ENCODE results near the gene SOBP. TPM values are rescaled to one million over a fixed set of nuclear protein-coding genes. Genes with fewer than 3 reads are reported as not detected.
A peak's percentile ranks its signal among the peaks of the same experiment; 100 is the strongest.

SOBP gene
- total and polyA plus RNA-seq, 2 donors (not counting 1 experiment from before 2014, with no cell fraction given) = 2.7 to 6.3 TPM

- peak overlapping the region; percentile 46 for H3K4me2 ChIP-seq (ENCODE audit: extremely low read depth, insufficient read depth, low read length)
- H3K36me3 ChIP-seq (ENCODE audit: control insufficient read depth, insufficient read depth, low read length) = no peaks in the 10 kb centered on the region
- TF ChIP-seq EZH2 (IDR thresholded peaks at IDR 0.05; ENCODE audit: low read length, missing control alignments) = no peak
- no peak for TF ChIP-seq CTCF (conservative IDR thresholded peaks at IDR 0.05 in 1 of 2, IDR thresholded peaks at IDR 0.05 in 1 of 2; ENCODE audit: low read depth in 1 of 2, low read length in 2 of 2)
- peak overlapping the region; percentile 63 to 94 (median 86) for H3K4me3 ChIP-seq (replicated peaks in 1 of 4; ENCODE audit: control extremely low read depth in 1 of 4, insufficient read depth in 1 of 4, low read depth in 3 of 4, low read length in 4 of 4)
- peak; percentile 66 to 78 for DNase-seq (ENCODE audit: low read depth in 2 of 2)
- no peaks in the 10 kb centered on the region for H3K9me3 ChIP-seq (ENCODE audit: control insufficient read depth, insufficient read depth, low read depth, low read length)
- H3K79me2 ChIP-seq (ENCODE audit: control insufficient read depth, insufficient read depth, low read length) = peaks cover 60% of the 10 kb centered on the region
- no peaks in the 10 kb centered on the region for H4K20me1 ChIP-seq (ENCODE audit: control insufficient read depth, extremely low read depth, insufficient read depth, low read length)
- no peaks in the 10 kb centered on the region for H3K27me3 ChIP-seq (ENCODE audit: control insufficient read depth, insufficient read depth, low read length)
- H3K9ac ChIP-seq (ENCODE audit: insufficient read depth, low read length) = no peak overlapping the region
- H3K27ac ChIP-seq (ENCODE audit: insufficient read depth, low read length) = no peak overlapping the region
- peaks cover 22% of the 10 kb centered on the region for H3K4me1 ChIP-seq (ENCODE audit: control insufficient read depth, extremely low read depth, insufficient read depth, low read length)
- H2AFZ ChIP-seq (ENCODE audit: low read length) = no peak overlapping the region
These were observed 2.1 kb downstream of the SOBP start for GRCh38 chr6:107491760-107492660.

DNA sequence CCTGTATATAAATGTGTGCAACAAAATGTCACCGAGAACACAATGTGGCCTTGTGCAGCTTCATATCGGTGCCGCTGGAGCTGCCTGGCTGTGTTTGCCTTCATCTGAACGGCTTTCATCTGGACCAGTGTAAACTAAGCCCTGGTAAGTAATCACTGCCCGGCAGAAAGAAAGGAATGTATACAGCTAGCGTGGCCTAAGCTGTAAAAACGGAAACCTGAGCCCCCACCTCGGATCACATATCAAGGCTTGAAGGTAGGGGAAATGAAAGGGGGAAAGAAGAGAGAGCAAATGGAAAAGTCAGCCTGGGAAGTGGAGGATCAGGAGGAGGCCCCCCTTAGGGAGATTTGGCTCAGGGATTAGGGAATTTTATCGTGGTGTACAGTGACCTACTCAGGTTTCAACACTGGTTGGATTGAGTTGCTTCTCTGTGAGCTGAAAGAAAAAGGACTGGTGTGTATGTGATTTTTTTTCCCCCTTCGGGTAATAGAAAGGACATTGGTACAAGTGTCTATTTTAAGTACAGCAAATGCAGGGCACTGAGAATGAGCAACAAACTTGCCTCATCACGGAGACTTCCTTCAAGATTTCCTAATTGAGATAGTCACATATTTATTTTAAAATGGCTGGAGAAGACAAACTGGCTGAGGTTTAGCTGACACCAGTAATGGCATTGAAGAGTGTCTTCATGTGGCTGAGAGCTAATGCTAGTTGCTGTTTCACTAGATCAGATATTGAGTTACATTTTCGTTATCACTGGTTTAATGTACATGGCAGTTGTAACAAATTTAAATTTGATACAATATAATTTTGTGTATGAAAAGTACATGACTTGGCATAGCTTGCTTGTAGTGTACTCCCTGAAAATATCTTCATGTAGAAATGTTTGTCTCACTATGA, 3.5 kb downstream of the SOBP start:
- H3K79me2 ChIP-seq (ENCODE audit: control insufficient read depth, insufficient read depth, low read length) = peaks cover 65% of the 10 kb centered on the region
- peak; percentile 31 to 60 for DNase-seq (ENCODE audit: low read depth in 2 of 2)
- no peaks in the 10 kb centered on the region for H3K36me3 ChIP-seq (ENCODE audit: control insufficient read depth, insufficient read depth, low read length)
- no peak for TF ChIP-seq EZH2 (IDR thresholded peaks at IDR 0.05; ENCODE audit: low read length, missing control alignments)
- TF ChIP-seq CTCF (conservative IDR thresholded peaks at IDR 0.05 in 1 of 2, IDR thresholded peaks at IDR 0.05 in 1 of 2; ENCODE audit: low read depth in 1 of 2, low read length in 2 of 2) = no peak
- H3K27ac ChIP-seq (ENCODE audit: insufficient read depth, low read length) = peak overlapping the region; percentile 67
- no peaks in the 10 kb centered on the region for H4K20me1 ChIP-seq (ENCODE audit: control insufficient read depth, extremely low read depth, insufficient read depth, low read length)
- peak overlapping the region; percentile 34 for H2AFZ ChIP-seq (ENCODE audit: low read length)
- no peaks in the 10 kb centered on the region for H3K9me3 ChIP-seq (ENCODE audit: control insufficient read depth, insufficient read depth, low read depth, low read length)
- H3K4me2 ChIP-seq (ENCODE audit: extremely low read depth, insufficient read depth, low read length) = peak overlapping the region; percentile 46
- H3K27me3 ChIP-seq (ENCODE audit: control insufficient read depth, insufficient read depth, low read length) = no peaks in the 10 kb centered on the region
- peaks cover 19% of the 10 kb centered on the region for H3K4me1 ChIP-seq (ENCODE audit: control insufficient read depth, extremely low read depth, insufficient read depth, low read length)
- H3K9ac ChIP-seq (ENCODE audit: insufficient read depth, low read length) = peak overlapping the region; percentile 44
- H3K4me3 ChIP-seq (replicated peaks in 1 of 4; ENCODE audit: control extremely low read depth in 1 of 4, insufficient read depth in 1 of 4, low read depth in 3 of 4, low read length in 4 of 4) = peak overlapping the region; percentile 63 to 94 (median 86)

- Histone ChIP-seq H3K4me1 (ENCODE audit: control insufficient read depth, extremely low read depth, insufficient read depth, low read length) (peaks cover 19% of the 10 kb centered on the region), H3K27me3 (ENCODE audit: control insufficient read depth, insufficient read depth, low read length) (no peaks in the 10 kb centered on the region), H3K36me3 (ENCODE audit: control insufficient read depth, insufficient read depth, low read length) (no peaks in the 10 kb centered on the region), H2AFZ (ENCODE audit: low read length) (peak overlapping the region; percentile 58), H3K79me2 (ENCODE audit: control insufficient read depth, insufficient read depth, low read length) (peaks cover 67% of the 10 kb centered on the region), H3K9ac (ENCODE audit: insufficient read depth, low read length) (peak overlapping the region; percentile 36), H4K20me1 (ENCODE audit: control insufficient read depth, extremely low read depth, insufficient read depth, low read length) (no peaks in the 10 kb centered on the region), H3K4me3 (replicated peaks in 1 of 4; ENCODE audit: control extremely low read depth in 1 of 4, insufficient read depth in 1 of 4, low read depth in 3 of 4, low read length in 4 of 4) (peak overlapping the region; percentile 42 to 46 (median 42)), H3K27ac (ENCODE audit: insufficient read depth, low read length) (peak overlapping the region; percentile 76), H3K4me2 (ENCODE audit: extremely low read depth, insufficient read depth, low read length) (peak overlapping the region; percentile 92), H3K9me3 (ENCODE audit: control insufficient read depth, insufficient read depth, low read depth, low read length) (no peaks in the 10 kb centered on the region)
- no peak for TF ChIP-seq EZH2 (IDR thresholded peaks at IDR 0.05; ENCODE audit: low read length, missing control alignments)
- no peak for TF ChIP-seq CTCF (conservative IDR thresholded peaks at IDR 0.05 in 1 of 2, IDR thresholded peaks at IDR 0.05 in 1 of 2; ENCODE audit: low read depth in 1 of 2, low read length in 2 of 2)
- DNase-seq (ENCODE audit: low read depth in 2 of 2) = peak in 1 of 2 donors; percentile 66
These were observed 5.3 kb downstream of the SOBP start for GRCh38 chr6:107495196-107495643.
